ENCODE results near the gene LIPT2. TPM values are rescaled to one million over a fixed set of nuclear protein-coding genes. Genes with fewer than 3 reads are reported as not detected.

Gene LIPT2
- total and polyA plus RNA-seq, 2 donors = 2.3 to 6.1 TPM

GRCh38 chr11:74471037-74471436, 22.5 kb downstream of the LIPT2 start:
- peaks cover 0 to 14% of the 10 kb centered on the region in 2 donors for H3K27me3 ChIP-seq (ENCODE audit: control insufficient read depth in 2 of 2, insufficient read depth in 1 of 2, low read length in 1 of 2)
- H3K27ac ChIP-seq (ENCODE audit: low read depth in 1 of 2, low read length in 1 of 2) = no peak overlapping the region
- no peak for DNase-seq (ENCODE audit: low read depth in 6 of 9, low spot score in 9 of 9)
- H3K4me1 ChIP-seq (ENCODE audit: control insufficient read depth in 2 of 2, insufficient read depth in 2 of 2, low read length in 2 of 2) = peaks cover 5 to 12% of the 10 kb centered on the region in 2 donors
- 100% methylated on average over 1 of the region's 1 CpG for WGBS
- no peaks in the 10 kb centered on the region for H3K36me3 ChIP-seq (ENCODE audit: control insufficient read depth in 2 of 2, insufficient read depth in 2 of 2, low read length in 1 of 2)
- no peaks in the 10 kb centered on the region for H3K9me3 ChIP-seq (ENCODE audit: control insufficient read depth in 2 of 2, insufficient read depth in 1 of 2, low read length in 1 of 2)
- no peak overlapping the region for H3K4me3 ChIP-seq (ENCODE audit: low read length in 2 of 2)

GRCh38 chr11:74470526-74470925, 23.0 kb downstream of the LIPT2 start:
- Histone ChIP-seq H3K4me3 (ENCODE audit: low read length in 2 of 2) (no peak overlapping the region), H3K9me3 (ENCODE audit: control insufficient read depth in 2 of 2, insufficient read depth in 1 of 2, low read length in 1 of 2) (no peaks in the 10 kb centered on the region), H3K4me1 (ENCODE audit: control insufficient read depth in 2 of 2, insufficient read depth in 2 of 2, low read length in 2 of 2) (peaks cover 5 to 12% of the 10 kb centered on the region in 2 donors), H3K36me3 (ENCODE audit: control insufficient read depth in 2 of 2, insufficient read depth in 2 of 2, low read length in 1 of 2) (no peaks in the 10 kb centered on the region), H3K27me3 (ENCODE audit: control insufficient read depth in 2 of 2, insufficient read depth in 1 of 2, low read length in 1 of 2) (peaks cover 0 to 14% of the 10 kb centered on the region in 2 donors), H3K27ac (ENCODE audit: low read depth in 1 of 2, low read length in 1 of 2) (no peak overlapping the region)
- DNase-seq (ENCODE audit: low read depth in 6 of 9, low spot score in 9 of 9) = no peak
- 94% methylated on average over 2 of the region's 2 CpGs for WGBS

DNA sequence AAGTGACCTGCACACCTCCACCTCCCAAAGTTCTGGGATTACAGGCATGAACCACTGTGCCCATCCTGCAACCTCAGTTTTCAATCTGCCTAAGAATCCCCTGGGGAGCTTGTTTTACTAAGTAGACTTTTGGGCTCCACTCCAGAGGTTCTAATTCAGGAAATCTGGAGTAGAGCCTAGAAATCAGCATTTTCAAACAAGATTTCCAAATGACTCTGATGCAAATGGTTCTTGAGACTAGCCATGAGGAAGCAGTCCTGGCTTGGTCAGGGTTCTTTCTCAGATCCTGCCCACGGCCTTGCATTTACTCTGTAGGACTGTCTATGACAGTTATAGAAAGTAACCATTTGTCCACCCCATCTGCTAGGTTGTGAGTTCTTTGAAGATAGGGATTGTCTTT, 24.6 kb downstream of the LIPT2 start:
- no peak for DNase-seq (ENCODE audit: low read depth in 6 of 9, low spot score in 9 of 9)
- peaks cover 5 to 12% of the 10 kb centered on the region in 2 donors for H3K4me1 ChIP-seq (ENCODE audit: control insufficient read depth in 2 of 2, insufficient read depth in 2 of 2, low read length in 2 of 2)
- H3K27ac ChIP-seq (ENCODE audit: low read depth in 1 of 2, low read length in 1 of 2) = no peak overlapping the region
- 97% methylated on average over 1 of the region's 1 CpG for WGBS
- no peak overlapping the region for H3K4me3 ChIP-seq (ENCODE audit: low read length in 2 of 2)
- H3K27me3 ChIP-seq (ENCODE audit: control insufficient read depth in 2 of 2, insufficient read depth in 1 of 2, low read length in 1 of 2) = peaks cover 0 to 14% of the 10 kb centered on the region in 2 donors
- no peaks in the 10 kb centered on the region for H3K36me3 ChIP-seq (ENCODE audit: control insufficient read depth in 2 of 2, insufficient read depth in 2 of 2, low read length in 1 of 2)
- no peaks in the 10 kb centered on the region for H3K9me3 ChIP-seq (ENCODE audit: control insufficient read depth in 2 of 2, insufficient read depth in 1 of 2, low read length in 1 of 2)

DNA sequence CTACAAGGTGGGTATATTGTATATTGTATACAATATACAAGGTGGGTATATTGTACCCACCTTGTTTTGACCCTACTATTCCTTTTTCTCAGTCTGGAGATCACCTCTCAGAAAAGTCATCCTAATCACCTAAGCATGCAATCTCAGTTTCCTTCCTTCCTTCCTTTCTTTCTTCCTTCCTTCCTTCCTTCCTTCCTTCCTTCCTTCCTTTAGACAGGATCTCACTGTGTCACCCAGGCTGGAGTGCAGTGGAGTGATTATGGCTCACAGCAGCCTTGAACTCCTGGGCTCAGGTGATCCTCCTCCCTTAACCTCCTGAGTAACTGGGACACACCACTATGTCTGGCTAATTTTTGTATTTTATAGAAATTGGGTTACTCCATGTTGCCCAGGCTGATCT, 25.0 kb downstream of the LIPT2 start:
- H3K4me1 ChIP-seq (ENCODE audit: control insufficient read depth in 2 of 2, insufficient read depth in 2 of 2, low read length in 2 of 2) = peaks cover 5 to 12% of the 10 kb centered on the region in 2 donors
- H3K27me3 ChIP-seq (ENCODE audit: control insufficient read depth in 2 of 2, insufficient read depth in 1 of 2, low read length in 1 of 2) = peaks cover 0 to 14% of the 10 kb centered on the region in 2 donors
- H3K27ac ChIP-seq (ENCODE audit: low read depth in 1 of 2, low read length in 1 of 2) = no peak overlapping the region
- H3K4me3 ChIP-seq (ENCODE audit: low read length in 2 of 2) = no peak overlapping the region
- H3K9me3 ChIP-seq (ENCODE audit: control insufficient read depth in 2 of 2, insufficient read depth in 1 of 2, low read length in 1 of 2) = no peaks in the 10 kb centered on the region
- DNase-seq (ENCODE audit: low read depth in 6 of 9, low spot score in 9 of 9) = no peak
- H3K36me3 ChIP-seq (ENCODE audit: control insufficient read depth in 2 of 2, insufficient read depth in 2 of 2, low read length in 1 of 2) = no peaks in the 10 kb centered on the region

DNA sequence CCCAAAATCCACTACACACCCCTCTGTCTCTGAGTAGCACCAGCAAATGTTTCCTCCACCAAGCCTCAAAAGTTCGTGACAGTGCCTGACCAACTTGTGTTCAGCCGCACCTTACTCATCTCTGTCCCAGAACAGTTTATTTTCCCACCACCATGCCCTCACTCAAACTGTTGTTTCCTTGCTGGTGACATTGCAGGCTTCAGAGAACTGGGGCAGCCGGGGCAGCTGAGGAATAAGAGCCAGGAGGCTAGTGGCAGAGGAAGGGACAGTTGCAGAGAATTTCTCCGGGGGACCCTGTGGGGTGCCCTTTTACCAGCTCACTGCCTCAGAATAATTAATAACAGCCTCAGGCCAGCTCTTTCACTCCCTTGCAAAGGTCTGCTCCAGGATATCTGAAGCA, 25.5 kb downstream of the LIPT2 start:
- Histone ChIP-seq H3K27me3 (ENCODE audit: control insufficient read depth in 2 of 2, insufficient read depth in 1 of 2, low read length in 1 of 2) (peaks cover 0 to 14% of the 10 kb centered on the region in 2 donors), H3K27ac (ENCODE audit: low read depth in 1 of 2, low read length in 1 of 2) (no peak overlapping the region), H3K4me3 (ENCODE audit: low read length in 2 of 2) (no peak overlapping the region), H3K36me3 (ENCODE audit: control insufficient read depth in 2 of 2, insufficient read depth in 2 of 2, low read length in 1 of 2) (no peaks in the 10 kb centered on the region), H3K9me3 (ENCODE audit: control insufficient read depth in 2 of 2, insufficient read depth in 1 of 2, low read length in 1 of 2) (no peaks in the 10 kb centered on the region), H3K4me1 (ENCODE audit: control insufficient read depth in 2 of 2, insufficient read depth in 2 of 2, low read length in 2 of 2) (peaks cover 5 to 12% of the 10 kb centered on the region in 2 donors)
- DNase-seq (ENCODE audit: low read depth in 6 of 9, low spot score in 9 of 9) = no peak
- WGBS = 95% methylated on average over 4 of the region's 4 CpGs

DNA sequence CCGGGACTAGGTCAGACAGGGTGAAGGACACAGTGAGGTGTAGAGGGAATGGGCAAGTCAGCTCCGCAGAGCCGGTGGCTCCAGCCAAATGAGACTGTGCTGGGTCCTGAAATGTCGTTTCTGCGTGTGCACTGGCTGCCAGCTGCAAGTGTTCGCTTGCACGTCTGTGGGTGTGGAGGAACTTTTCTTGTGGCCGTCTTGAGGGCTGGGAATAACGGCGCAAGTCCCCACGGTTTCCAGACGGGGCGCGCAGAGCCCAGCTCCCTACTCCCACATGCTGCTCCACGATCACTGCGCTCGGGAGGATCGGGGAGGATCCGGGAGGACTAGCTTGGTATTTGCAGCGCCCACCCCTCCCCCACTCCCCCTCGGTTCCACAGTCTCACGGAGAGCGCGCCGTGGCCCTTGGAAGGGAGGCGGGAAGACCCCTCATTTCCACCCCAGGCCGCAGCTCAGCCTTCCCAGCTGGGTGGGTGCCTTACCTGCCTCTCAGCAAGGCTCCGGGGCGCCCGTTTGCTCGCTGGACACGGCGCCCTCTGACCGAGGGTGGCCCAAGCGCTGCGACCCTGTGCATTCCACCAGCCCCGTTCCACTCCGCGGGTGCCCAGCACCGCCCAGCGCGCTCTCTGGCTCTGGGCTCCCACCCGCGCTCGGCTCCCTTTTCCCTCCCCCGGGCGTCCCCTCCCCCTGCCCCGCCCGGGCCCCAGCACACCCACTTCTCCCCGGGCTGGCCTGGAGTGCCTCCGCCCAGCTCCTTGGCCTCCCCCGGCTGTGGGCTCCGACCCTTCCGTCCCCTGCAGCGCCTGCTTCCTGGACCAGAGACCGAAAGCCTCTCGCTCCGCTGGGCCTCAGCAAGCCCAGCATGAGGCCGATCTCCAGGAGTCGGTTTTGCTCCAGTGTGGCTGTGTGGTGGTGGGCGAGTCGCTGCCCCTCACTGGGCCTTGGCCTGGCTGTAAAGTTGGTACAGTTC, 26.3 kb downstream of the LIPT2 start, which contains the start of gene KCNE3:
KCNE3 (minus strand) TSS at position 634 of the 970 bp plus-strand sequence. CDS start 9,986 bp downstream, outside the sequence.
- H3K4me1 ChIP-seq (ENCODE audit: control insufficient read depth in 2 of 2, insufficient read depth in 2 of 2, low read length in 2 of 2) = peaks cover 5 to 12% of the 10 kb centered on the region in 2 donors
- H3K9me3 ChIP-seq (ENCODE audit: control insufficient read depth in 2 of 2, insufficient read depth in 1 of 2, low read length in 1 of 2) = no peaks in the 10 kb centered on the region
- H3K27me3 ChIP-seq (ENCODE audit: control insufficient read depth in 2 of 2, insufficient read depth in 1 of 2, low read length in 1 of 2) = peaks cover 0 to 14% of the 10 kb centered on the region in 2 donors
- peak within 1 kb of the TSS; percentile 39 to 44 for H3K4me3 ChIP-seq (ENCODE audit: low read length in 2 of 2)
- no peaks in the 10 kb centered on the region for H3K36me3 ChIP-seq (ENCODE audit: control insufficient read depth in 2 of 2, insufficient read depth in 2 of 2, low read length in 1 of 2)
- peak in 1 of 9 donors; percentile 23 for DNase-seq (ENCODE audit: low read depth in 6 of 9, low spot score in 9 of 9)
- no peak within 1 kb of the TSS for H3K27ac ChIP-seq (ENCODE audit: low read depth in 1 of 2, low read length in 1 of 2)
- 15% methylated on average over 62 of the region's 62 CpGs for WGBS

GRCh38 chr11:74465291-74465708, 28.2 kb downstream of the LIPT2 start:
- no peak overlapping the region for H3K27ac ChIP-seq (ENCODE audit: low read depth in 1 of 2, low read length in 1 of 2)
- 82% methylated on average over 2 of the region's 2 CpGs for WGBS
- peaks cover 0 to 14% of the 10 kb centered on the region in 2 donors for H3K27me3 ChIP-seq (ENCODE audit: control insufficient read depth in 2 of 2, insufficient read depth in 1 of 2, low read length in 1 of 2)
- no peak overlapping the region for H3K4me3 ChIP-seq (ENCODE audit: low read length in 2 of 2)
- H3K36me3 ChIP-seq (ENCODE audit: control insufficient read depth in 2 of 2, insufficient read depth in 2 of 2, low read length in 1 of 2) = no peaks in the 10 kb centered on the region
- H3K4me1 ChIP-seq (ENCODE audit: control insufficient read depth in 2 of 2, insufficient read depth in 2 of 2, low read length in 2 of 2) = peaks cover 5 to 16% of the 10 kb centered on the region in 2 donors
- DNase-seq (ENCODE audit: low read depth in 6 of 9, low spot score in 9 of 9) = no peak
- no peaks in the 10 kb centered on the region for H3K9me3 ChIP-seq (ENCODE audit: control insufficient read depth in 2 of 2, insufficient read depth in 1 of 2, low read length in 1 of 2)

- Histone ChIP-seq H3K27me3 (ENCODE audit: control insufficient read depth in 2 of 2, insufficient read depth in 1 of 2, low read length in 1 of 2) (peaks cover 0 to 14% of the 10 kb centered on the region in 2 donors), H3K9me3 (ENCODE audit: control insufficient read depth in 2 of 2, insufficient read depth in 1 of 2, low read length in 1 of 2) (no peaks in the 10 kb centered on the region), H3K4me1 (ENCODE audit: control insufficient read depth in 2 of 2, insufficient read depth in 2 of 2, low read length in 2 of 2) (peaks cover 5 to 16% of the 10 kb centered on the region in 2 donors), H3K36me3 (ENCODE audit: control insufficient read depth in 2 of 2, insufficient read depth in 2 of 2, low read length in 1 of 2) (no peaks in the 10 kb centered on the region), H3K27ac (ENCODE audit: low read depth in 1 of 2, low read length in 1 of 2) (no peak overlapping the region), H3K4me3 (ENCODE audit: low read length in 2 of 2) (no peak overlapping the region)
- DNase-seq (ENCODE audit: low read depth in 6 of 9, low spot score in 9 of 9) = no peak
- WGBS = 93% methylated on average over 1 of the region's 1 CpG
These were observed 28.8 kb downstream of the LIPT2 start for GRCh38 chr11:74464746-74465145.

DNA sequence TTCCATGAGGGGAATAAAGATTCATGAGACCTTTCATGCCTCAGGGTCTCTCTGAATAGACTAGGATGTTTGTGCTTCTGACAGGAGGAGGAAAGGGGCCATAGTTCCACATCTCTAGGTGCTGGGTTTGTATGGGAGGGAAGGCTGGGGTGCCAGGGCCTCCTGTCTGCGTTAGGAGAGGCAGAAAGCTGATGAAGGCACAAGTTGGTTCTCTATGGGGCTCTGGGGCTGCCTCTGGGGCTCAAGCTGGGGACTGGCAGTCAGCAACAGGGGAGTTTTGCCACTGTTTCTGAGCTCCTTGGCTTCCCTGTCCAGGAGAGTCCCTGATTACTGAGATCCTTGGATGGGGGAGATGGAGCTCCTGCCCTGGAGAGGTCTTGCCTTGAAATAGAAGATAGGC, 30.3 kb downstream of the LIPT2 start:
- DNase-seq (ENCODE audit: low read depth in 6 of 9, low spot score in 9 of 9) = no peak
- WGBS = 100% methylated on average over 1 of the region's 1 CpG
- Histone ChIP-seq H3K9me3 (ENCODE audit: control insufficient read depth in 2 of 2, insufficient read depth in 1 of 2, low read length in 1 of 2) (no peaks in the 10 kb centered on the region), H3K4me1 (ENCODE audit: control insufficient read depth in 2 of 2, insufficient read depth in 2 of 2, low read length in 2 of 2) (peaks cover 5 to 16% of the 10 kb centered on the region in 2 donors), H3K27ac (ENCODE audit: low read depth in 1 of 2, low read length in 1 of 2) (no peak overlapping the region), H3K27me3 (ENCODE audit: control insufficient read depth in 2 of 2, insufficient read depth in 1 of 2, low read length in 1 of 2) (peaks cover 0 to 14% of the 10 kb centered on the region in 2 donors), H3K36me3 (ENCODE audit: control insufficient read depth in 2 of 2, insufficient read depth in 2 of 2, low read length in 1 of 2) (no peaks in the 10 kb centered on the region), H3K4me3 (ENCODE audit: low read length in 2 of 2) (no peak overlapping the region)

Measured in thymus (tissue), 11 donors.